Measurements from ENCODE around the gene PHF23.

PHF23 gene

DNA sequence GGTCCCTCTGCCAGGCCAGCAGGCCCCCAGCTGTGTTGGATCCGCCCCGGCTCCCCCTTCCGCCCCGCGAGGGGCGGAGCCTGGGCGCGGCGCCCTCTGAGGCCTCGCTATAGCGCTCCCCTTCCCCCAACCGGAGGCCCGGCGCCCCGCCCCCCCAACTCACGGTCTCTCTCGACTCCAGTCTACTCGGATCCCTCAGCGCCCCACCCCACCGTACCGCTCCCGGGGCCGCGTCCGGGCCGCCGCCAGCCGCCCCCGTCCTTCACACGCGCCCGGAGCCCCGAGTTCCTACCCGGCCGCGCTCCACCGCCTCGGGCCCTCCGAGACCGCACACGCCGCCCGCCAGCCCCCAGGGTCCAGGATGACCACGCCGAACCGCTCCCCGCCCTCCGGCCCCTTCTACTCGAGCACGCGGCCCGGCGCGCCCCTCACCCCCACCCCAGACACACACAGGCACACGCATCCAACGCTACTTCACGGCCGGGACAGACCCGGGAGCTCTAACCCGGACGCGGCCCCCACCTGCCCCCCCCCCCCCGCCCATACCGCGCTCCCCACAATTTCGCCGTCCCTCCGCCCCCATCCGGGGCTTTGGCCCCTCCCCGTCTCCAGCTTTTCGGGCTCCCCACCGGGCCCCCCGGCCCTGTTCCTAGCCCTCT, 1.4 kb downstream of the PHF23 start:
- peak; percentile 25 to 41 for ATAC-seq

DNA sequence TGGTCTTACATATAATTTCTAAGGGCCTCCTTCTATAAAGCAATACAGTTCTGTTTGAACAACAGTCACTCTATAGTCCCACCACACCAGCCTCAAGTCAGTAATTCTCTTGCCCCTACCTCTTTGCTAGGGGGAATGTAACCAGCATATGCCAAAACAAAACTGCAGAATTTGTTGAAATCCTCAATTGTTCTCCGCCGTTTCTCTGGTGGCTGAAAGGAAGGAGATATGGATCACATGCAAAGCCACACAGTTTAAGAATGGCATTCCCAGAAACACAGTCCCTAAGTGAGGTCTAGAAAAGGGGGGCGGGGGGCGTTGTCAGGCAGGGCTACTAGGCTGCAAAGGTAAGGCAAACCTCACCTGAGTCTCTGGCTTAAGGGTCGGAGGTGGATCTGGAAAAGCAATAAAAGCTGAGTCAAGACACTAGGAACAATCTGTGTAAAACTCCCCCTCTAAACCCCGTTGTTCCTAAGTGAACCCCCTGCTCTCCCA, 1.9 kb downstream of the PHF23 start:
- no peak for ATAC-seq

DNA sequence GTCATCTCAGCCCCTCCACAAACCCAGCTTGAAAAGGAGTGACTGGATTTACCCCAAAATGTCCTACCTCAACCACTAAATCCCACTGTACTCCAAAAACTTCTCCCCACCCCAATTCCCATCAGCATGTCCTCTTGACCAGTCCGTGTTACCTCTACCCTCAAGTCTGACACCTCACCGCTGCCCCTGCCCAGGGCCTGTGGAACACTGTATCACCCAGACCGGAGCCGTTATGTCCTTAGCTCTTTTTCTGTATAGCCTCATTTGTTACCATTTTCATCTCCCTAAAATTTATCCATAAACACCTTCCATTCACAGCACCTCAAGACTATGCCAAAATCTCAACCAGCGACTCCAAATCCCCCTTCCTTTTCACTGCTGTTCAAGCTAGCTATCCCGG, 2.4 kb downstream of the PHF23 start:
- no peak for ATAC-seq

DNA sequence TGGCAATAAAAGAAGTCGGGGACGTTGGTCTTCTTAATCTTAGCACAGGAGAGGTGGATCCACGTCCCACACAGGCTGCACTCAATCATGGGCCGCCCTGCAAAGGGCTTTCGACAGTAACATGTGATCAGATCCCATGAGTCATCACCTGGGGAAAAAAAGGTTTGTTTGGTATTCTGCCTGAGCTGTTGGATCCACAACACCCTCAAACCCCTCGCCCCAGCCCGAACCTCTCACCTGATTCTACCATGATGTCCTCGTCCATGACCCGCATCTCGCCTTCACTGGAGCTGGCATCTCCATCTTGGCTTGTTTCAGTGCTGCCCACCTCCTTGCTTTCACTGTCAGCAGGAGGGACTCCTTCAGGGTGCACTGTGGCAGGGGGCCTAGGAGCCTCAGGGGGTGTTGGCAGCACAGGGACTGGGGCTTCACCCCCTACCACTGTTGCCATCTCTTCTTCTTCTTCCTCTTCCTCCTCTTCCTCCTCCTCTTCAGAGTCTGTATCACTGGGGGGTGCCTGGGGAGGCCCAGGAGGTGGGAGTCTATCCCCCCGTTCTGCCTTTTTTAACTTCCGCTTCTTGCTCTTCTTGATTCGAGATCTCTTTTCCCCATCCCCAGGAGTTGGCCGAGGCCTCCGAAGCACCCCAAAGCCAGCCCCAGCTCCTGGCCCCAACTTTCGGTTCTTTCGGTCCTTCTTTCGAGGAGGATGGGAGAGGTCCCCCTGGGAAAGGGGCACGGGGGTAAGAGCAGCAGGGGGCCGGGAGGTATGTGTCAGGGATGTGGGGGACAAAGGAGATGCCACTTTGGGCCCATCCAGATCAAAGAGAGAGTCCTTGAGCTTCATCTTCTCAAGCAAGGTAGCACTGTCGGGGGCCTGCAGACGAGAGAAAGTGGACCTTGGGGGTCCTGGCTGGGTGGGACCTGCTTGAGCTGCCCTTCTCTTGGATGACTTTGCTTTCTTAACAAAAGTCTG, 3.3 kb downstream of the PHF23 start:
- no peak for ATAC-seq

DNA sequence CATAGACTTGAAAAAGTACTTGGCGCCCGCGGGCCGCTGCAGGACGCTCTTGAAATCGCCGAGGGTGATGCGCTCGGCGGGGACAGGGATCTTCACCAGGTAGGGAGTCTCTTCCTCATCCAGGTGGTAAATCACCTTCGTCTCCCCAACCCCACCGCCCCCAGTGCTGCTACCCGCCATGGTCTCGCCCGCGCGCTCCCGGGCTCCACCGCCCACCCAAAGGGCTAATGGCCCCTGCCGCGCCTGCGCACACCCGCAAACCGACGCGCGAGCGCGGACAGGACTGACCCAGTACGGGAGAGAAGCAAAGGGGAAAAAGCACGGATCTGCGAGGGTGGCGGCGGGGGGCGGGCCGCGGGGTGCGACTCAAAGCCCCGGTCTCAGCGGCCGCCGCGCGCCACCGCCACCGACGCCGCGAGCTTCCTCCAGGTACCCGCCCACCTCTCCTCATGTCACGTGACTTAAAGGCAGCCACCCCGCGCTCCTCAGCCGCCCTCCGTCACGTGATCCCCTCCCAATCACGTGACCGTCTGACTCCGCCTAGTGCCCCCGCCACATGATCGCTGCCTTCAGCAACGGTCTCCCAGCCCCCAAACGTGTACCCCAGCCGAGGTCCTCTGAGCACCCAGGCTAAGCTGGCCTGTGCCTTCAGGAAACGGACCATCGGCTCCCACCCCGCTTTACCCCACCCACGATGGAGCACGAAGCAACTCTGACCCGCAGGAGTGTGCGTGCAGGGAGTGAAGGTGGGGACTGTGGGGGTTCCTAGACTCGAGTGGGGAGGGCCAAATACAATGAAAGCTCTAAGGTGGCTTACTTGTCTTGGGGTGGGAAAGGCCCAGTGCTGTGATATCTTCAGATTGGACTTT, 4.9 kb downstream of the PHF23 start, which contains the start of gene DVL2:
Gene DVL2 (minus strand): TSS at position 435 of the 869 bp plus-strand sequence. CDS start 255 bp downstream, at position 180.
- peak; percentile 52 to 55 for ATAC-seq

DNA sequence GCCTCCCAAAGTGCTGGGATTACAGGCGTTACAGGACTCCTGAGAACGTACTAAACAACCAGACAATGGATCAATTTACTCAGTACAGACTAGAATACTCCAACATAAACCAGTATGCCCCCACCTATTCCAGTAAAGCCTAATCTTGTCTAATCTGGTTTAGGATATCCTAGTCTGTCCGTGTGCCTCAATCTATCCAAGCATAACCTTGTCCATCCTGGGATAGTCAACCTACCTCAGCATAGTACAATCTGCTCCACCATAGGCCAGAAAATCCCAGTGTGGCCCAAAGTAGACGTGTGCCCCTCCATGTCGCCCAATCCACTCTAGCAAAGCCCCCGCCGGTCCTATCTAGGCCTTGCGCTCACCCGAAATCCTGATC, 5.6 kb downstream of the PHF23 start:
- ATAC-seq, result peak in 1 of 2 donors; percentile 1

DNA sequence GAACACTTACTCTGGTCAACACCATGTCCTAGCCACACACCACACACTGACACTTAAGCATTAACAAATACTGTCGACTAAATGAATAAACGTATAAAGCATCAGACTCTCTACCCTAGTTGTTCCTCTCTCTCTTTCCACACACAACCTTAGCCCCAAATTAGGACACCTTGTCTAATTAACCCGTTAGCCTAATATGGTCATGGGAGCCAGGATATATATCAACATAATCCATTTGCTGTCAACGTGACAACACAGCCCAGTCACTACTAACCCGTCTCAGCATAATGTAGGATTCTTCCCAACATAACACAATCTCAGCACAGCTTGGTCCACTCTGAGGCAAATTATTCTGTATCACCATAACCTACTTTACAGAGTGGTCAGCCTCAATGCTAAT, 7.1 kb downstream of the PHF23 start:
- ATAC-seq, result no peak

DNA sequence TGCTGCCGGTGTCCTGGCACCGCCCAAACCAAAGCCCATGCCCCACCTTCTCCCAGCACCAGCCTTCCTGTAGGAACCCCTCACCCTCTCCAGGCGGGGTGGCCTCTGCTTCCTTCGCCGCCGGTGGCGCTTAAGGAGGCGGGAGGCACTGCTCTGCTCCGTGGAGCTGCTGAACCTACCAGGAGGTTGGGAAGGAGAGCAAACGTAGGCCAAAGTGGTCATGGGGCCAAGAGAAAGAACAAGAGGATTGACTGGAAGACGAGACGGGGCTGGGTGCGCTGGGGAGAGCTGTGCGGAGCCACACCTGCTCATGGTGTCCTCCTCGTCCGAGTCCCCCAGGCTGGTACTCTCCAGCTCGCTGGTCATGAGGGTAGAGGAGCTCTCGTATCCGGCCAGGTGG, 9.8 kb downstream of the PHF23 start:
- no peak for ATAC-seq

DNA sequence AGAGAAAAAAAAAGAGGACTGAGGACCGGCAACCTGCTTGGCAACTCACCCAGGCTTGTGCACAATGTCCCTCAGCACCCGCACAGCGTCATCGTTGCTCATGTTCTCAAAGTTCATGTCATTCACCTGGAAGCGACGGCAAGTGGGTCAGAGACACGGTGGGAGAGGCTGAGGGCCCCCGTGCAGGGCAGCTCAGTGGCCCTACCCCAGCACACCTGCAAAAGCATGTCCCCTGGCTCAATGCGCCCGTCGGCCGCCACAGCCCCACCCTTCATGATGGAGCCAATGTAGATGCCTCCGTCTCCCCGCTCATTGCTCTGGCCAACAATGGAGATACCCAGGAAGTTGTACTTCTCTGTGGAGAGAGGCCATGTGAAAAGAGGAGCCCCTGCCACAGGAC, 10.3 kb downstream of the PHF23 start:
- no peak for ATAC-seq

DNA sequence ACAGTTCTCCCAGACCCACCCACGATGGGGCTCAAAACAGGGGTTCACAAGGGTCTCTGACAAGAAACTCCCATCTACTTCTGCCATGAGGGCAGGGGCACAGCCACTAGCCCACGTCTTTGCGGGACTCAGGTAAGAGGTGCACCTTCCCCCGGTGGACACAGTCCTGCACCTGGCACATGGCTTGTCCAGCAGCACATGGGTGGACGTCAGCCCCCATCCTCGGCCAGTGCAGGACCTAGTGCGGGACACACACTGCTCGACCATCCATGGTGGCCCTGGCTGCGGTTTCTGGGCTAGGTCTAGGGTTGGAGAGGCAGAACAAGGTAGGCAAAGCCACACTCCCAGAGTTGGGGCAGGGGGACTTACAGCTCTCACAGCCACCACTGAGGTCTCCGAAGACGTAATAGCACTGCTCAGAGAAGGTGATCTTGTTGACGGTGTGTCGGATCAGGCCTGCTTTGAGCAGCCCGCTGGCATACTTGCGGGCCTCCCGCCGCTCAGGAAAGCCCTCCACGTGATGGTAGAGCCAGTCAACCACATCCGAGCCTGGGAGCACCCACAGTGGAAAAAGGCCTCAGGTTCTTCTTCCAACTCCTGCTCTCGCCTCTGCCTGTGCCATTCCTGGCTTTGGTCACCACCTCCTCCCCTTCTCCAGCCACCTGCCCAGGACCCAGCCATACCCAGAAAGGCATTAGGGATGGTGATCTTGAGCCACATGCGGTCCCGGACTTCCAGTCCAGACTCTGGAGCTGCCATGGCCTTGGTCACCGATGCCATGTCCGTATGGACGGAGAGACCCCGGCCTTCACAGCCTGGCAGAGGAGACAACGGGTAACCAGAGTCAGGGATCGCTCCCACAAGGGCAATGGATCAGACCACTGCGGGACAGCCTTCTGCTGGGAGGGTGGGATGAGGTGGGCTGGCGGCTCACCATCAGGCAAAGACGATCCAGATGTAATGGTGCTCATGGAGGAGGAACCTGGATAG, 12.2 kb downstream of the PHF23 start:
- no peak for ATAC-seq

DNA sequence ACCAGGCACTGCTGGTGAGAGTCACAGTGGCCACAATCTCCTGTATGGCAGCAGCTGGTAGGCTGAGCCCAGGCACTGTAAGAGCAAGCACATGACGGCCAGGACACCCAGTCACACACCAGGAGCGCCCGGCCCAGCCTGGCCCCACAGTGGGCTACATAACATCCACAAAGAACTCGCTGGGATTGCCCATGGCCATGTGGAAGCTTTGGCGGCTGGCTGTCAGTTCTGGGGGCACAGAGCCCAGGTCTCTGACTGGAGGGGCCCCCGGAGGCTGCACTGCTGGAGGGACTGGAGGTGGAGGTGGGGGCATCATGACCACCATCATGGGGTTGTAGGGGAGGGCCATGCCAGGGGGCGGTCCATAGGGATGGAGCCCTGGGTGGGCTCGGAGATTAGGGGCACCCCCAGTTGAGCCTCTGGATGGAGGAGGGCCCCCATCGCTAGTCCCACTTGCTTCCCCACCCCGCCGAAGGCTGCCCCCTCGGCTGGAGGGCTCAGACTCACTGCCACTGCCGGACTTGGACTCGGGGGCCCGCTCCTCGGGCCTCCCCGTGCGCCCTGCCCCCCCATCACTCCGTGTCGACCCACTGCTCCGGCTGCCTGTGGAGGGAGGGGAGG, 13.4 kb downstream of the PHF23 start:
- ATAC-seq, result no peak

DNA sequence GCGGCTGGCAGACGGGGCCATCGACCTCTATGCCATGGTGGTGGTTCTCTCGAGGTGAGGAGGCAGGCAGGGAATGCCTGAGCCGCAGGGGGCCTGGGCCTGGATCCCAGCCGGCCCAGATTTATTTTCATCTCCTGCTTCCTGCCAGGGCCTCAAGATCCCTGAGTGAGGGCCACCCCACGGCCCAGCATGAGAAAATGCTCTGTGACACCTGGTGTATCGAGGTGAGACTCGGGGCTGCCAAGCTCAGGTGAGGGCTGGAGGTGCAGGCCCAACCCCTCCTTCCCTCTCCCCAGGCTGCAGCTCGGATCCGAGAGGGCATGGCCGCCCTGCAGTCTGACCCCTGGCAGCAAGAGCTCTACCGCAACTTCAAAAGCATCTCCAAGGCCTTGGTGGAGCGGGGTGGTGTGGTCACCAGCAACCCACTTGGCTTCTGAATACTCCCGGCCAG, 14.6 kb downstream of the PHF23 start:
- no peak for ATAC-seq

DNA sequence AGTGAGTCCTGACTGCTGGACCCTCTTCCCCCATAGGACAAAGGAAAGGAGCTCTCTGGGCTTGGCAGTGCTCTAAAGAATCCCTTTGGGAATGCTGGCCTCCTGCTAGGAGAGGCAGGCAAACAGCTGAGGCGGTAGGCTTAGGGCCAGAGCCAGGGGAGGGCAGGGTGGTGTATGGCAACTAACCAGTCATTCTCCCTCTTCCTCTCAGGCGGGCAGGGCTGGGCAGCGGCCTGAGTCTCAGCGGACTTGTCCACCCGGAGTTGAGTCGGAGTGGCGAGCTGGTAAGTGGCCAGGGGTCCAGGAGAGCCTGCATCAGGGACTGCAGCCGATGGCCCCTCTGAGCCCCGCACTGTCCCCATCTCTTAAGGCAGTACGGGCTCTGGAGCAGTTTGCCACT, 15.1 kb downstream of the PHF23 start:
- no peak for ATAC-seq

DNA sequence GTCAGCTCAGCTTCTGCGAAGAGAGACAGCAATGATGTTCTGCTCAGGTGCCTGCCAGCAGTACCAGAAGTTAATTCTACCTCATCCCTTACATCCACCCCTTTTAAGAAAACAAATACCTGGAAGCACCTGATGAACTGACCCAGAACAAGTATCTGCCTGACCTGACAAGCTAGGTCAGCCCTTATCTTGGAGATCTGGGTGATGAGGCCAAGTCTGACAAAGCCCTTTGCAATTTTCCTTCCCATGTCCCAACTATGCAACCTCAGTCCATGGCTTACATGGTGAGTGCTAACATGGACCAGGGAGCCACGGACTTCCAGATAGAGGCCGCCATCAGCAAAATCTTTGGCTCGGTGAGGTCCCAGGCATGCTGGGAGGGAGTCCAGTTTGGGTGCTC, 15.9 kb downstream of the PHF23 start:
- no peak for ATAC-seq

DNA sequence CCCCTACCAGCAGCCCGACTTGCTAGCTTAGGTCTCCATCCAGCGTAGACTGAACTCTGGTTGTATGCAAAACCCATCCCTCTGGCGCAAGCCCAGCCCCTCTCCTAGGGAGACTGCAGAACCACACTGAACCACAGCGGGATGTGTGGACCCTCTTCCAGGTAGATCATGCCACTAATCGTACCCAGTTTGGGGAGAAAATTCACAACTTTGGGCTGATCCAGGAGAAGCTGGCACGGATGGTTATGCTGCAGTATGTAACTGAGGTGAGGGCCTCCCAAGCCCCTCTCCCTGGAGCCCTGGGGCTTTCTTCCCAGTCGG, 16.3 kb downstream of the PHF23 start:
- no peak for ATAC-seq

DNA sequence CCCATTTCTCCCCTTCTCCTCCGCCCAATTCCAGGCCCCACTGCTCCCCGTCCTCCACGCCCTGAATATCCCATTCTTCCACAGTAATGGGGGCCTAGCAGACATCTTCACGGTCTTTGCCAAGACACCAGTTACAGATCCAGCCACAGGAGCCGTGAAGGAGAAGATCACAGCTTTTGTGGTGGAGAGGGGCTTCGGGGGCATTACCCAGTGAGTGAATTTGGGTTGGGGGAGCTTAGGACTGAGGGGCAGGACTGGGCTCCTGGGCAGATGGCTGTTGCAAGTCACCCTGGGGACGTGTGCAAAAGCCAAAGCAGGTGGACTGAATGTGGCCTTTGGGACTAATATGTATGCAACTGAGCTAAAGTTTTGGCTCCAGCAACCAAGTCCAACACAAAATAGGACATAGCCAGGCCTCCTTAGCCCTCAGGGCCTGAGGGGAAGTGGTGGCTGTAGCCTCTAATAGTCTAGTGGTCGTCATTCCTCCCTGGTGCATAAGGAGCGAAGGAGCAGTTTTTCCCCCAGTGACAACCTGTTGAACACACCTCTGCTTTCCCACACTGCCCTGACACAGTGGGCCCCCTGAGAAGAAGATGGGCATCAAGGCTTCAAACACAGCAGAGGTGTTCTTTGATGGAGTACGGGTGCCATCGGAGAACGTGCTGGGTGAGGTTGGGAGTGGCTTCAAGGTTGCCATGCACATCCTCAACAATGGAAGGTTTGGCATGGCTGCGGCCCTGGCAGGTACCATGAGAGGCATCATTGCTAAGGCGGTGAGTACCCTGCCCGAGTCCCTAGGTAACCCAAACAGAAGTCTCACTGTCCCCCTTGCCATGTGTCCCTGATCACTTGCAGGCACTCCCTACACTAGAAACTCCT, 16.9 kb downstream of the PHF23 start:
- ATAC-seq, result no peak

DNA sequence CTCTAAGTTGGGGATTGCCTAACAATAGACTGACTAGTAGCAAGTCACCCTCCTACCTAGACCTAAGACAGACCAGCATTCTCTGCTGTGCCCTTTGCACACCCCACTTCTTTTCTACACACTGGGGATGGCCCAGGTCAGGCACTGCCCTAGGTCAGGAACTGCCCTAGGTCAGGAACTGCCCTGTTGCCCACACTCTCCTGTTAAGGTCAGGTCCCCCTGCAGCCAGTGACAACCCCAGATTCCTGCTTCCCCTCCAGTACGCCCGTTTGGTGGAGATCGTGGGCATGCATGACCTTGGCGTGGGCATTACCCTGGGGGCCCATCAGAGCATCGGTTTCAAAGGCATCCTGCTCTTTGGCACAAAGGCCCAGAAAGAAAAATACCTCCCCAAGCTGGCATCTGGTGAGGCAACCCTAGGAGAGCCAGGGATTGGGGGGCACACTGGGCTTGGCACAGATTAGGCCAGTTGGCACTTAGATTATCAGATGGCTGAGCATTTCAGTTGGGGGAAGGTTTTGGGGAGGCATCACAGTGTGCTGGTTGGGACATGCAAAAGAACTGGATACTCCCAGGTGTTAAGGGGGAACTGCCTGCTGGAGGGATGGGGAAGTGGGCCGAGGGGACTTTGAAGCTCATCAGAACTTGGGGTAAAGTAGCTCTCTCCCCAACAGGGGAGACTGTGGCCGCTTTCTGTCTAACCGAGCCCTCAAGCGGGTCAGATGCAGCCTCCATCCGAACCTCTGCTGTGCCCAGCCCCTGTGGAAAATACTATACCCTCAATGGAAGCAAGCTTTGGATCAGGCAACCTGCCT, 17.8 kb downstream of the PHF23 start:
- no peak for ATAC-seq

DNA sequence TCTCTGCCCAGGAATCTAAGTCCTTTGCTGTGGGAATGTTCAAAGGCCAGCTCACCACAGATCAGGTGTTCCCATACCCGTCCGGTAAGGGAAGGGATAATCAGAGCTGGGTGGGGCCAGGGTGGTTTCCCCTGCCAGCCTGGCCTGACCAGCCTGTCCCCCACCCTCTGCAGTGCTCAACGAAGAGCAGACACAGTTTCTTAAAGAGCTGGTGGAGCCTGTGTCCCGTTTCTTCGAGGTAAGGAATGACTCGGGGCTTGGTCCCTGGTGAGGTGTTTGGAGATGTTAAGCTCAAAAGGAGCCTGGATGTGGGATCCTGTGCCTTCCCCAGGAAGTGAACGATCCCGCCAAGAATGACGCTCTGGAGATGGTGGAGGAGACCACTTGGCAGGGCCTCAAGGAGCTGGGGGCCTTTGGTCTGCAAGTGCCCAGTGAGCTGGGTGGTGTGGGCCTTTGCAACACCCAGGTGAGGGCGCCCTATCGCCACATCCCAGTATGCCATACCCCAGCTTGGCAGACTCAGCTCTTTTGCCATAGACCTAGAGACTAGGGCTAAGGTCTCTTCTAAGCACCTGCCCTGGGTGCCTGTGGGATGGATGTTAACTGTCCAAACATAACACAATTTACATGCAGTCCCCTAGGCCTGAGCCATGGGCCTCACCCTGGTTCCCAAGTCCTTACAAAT, 18.5 kb downstream of the PHF23 start:
- peak; percentile 51 to 54 for ATAC-seq
